GM21576 (cell line): ENCODE results near the gene NUDT22.

Source experiments
- ATAC-seq: cut with Tn5 transposase; IDR thresholded peaks from one replicate; pipeline ENCODE4 v1.9.1; 2021; ENCODE audit warnings: mild to moderate bottlenecking, moderate library complexity; ENCODE audit not compliant: unreplicated experiment

The NUDT22 gene

DNA sequence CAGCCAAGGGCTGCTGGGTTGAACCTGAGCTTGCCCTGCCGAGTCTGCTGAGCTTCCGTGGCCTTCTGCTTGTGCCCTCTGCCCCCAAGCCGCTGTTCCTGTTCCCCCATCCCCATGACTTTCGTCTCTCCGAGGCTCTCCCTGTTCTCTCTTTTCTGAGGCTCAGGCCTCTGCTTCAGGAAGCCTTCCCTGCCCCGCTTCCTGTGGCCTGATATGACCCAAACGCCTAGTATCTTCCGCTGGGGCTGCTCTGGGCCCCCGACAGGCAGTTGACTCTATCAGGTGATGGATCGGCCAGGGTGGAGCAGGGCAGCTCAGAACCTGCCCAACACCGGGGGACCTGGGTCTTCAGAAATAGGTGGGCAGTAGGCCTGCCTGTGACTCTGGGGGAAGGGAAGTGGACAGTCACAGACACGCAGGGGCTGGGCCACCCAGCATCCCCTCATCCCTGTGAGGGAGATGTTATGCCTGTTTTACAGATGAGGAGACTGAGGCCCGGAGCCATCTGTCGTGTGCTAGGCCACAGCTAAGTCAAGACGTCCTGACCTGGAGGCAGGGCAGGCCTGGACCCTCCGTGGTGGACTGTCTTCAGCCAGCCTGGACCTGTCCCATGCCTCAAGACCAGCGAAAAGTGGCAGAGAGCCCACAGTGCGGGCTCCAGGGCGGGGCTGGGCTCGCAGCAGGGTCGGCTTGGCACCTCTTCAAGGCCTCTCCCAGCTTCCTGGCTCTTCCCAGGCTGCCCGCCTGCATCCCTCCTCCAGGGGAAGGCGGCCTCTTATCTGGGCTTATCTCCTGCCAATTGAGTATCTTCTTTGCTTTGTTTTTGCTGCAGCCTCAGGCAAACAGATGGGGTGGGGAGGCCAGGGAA, 42.2 kb downstream of the NUDT22 start:
- no peak for ATAC-seq

DNA sequence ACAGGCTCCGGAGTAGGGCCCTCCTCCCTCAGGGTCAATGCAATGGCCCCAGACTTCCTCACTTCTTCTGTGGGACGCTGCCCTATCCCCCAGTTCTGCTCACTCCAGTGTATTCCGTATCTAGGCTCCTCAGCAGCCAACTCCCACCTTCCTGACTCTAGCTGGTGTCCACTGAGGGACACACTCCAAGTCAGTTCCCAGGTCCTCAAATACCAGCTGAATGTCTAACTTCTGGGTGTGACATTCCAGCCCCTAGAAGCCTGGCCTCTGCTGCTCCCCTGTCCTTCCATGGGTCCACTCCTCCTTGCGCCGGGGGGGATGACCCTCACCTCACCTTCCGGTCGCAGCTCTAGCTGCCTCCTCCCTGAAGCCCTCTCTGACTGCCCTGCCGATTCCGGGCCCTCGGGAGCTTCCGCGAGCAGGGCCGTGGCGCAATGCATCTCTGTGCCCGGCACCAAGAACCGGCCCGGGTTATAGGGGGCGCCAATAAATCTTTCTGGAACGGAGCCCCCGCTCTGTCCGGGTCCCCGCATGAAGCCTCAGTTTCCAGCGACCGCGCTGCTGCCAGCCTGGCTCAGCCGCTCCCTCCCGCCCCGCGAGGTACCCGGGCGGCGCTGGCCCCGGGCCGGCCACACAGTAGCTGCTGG, 42.9 kb downstream of the NUDT22 start:
- ATAC-seq, result peak; percentile 7

DNA sequence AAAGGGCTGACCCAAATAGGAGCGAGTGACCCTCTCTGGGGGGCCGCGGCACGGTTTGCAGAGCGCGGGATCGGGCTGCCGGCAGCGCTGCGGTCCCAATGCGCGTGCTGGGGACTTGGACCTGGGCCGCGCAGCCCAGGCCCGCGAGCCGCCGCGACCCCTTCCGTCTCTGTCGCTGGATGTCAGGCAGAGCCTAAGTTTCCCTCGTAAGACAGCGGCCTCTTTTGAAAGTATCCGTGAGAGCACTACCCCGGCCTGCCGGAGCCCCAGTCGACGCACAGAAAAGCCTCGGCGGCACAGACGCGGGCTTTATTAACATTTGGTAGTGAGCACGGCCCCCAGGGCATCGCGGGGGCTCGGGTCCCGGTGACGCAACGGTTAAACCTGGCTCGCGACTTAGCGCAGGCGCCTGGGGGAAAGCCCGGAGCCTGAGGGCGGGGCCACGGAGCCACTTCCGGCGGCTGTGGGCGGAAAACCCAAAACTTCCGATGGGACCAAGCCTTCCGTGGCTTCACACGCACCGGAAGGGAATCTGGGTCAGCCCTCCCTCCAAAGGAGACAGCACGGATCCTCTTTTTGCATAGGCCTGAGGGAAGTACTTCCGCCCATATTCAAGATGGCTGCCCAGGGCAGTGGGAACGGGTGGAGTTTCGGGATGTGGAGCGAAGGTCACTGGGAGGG, 43.6 kb downstream of the NUDT22 start:
- ATAC-seq, result peak; percentile 57

DNA sequence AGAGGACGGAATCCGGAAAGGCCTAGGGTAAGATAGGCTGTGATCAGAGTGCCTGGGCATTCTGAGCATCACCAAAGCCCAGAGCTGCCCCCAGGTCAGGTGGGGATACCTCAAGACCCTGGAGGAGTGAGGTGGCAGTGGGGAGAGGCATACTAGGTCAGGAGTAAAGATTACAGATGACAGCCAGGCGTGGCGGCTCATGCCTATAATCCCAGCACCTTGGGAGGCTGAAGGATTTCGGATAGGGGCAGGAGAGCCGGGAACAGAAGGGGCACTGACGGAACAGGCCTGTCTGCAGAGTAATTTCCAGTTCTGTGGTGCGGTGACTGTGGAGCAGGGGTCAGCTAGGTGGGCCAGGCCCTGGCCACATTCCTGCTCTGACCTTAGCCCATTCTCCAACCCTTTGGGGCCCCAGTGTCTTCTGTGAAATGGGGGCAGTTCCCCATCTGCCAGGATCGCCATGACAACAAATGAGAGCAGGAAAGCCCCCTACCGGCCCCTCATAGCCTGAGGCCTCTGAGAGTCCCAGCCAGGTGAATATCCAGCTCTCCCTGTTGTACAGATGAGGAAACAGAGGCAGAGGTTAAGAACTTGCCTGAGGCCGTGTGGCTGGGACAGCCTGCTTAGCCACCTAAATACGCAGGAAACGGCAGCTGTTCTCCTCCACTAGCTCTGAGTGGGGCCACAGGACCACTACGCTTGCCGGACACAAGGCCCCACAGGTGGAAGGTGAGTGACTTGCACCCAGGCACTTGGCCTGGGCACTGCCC, 49.1 kb downstream of the NUDT22 start:
- no peak for ATAC-seq

DNA sequence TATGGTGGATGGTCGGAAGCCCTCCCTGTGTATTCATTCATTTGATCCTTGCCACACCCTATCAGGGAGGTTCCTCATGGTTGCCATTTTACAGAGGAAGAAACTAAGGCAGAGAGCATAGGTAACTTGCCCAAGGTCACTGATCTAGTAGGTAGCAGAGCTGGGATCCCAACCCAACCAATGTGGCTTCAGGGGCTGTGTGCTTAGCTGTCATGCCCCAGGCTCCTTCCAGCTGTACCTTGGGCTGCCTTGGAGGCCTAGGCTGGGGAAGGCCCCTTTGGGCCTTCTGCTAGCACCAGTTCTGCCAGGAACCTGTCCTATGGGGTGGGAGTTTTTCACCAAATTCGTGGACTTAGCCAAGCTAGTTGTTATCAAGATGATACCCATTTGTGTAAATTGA, 49.8 kb downstream of the NUDT22 start:
- no peak for ATAC-seq

DNA sequence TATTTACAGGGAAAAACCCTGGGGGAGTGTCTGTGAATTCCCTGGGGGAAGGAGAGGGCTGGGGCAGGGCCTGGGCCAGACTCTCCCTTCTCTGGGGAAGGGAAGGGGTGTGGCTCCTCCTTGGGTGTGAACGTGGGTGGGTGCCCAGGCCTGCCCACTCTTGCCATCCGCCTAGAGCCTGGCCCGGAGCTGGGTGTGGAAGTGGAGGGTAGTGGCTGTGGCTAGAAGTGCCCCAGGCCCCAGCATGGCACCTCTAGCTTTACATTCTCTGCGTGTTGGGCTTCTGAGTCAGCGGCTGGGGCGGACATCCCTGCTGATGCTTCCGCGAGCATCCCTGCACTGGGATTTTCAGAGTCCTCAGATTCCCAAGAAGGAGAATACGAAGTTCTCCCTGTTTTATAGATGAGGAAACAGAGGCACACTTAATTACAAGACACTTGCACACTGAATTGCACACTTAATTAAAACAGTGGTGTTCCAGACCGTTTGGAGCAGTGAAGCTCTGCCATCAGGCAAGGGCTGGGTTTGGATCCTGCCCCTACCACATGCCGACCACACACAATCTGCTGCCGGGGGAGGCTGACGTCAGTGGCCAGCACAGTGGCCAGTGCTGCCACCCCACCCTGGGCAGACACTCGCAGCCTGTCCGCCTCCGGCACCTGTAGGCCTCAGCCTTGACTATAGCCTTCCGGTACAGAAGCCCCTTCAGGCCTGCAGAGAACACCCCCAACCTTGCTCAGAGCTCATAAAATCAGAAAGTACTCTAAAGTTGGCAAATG, 50.8 kb downstream of the NUDT22 start:
- no peak for ATAC-seq

DNA sequence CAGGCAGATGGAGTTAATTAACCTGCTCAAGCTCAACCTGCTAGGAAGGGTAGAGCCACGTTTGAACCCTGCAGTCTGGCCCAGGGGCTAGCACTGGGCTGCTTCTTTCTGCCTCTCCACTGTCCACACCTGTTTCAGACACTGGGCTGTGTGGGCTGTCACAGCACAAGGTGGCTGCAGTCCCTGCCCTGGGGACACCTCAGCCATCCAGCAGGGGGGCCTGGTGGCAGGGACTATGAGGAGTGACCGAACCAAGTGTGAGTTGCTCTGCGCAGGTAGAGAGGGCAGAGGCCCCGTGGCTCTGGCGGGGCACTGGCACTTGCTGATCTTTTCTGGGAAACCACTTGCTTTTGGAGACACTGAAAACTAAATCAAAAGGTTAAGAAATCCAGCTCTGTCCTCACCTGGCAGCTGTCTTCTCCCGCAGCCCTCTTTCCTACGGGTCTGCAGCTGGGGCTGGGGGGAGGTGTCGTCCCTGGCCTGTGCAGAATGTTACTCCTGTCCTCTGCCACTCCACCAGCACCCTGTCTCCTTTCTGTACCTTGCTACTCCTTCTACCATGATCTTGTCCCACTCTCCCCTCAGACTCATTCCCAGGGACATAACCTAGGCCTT, 52.6 kb downstream of the NUDT22 start:
- no peak for ATAC-seq
